Measurements from ENCODE around the gene CYP26C1. TPM values are rescaled to one million over a fixed set of nuclear protein-coding genes. Genes with fewer than 3 reads are reported as not detected.

Gene CYP26C1
- total RNA-seq, 3 donors from 2014 or later = 0.09 to 0.14 TPM; not detected in 1

- ATAC-seq = no peak
- Histone ChIP-seq H3K4me1 (ENCODE audit: low read depth) (peaks cover 46% of the 10 kb centered on the region), H3K9me3 (no peaks in the 10 kb centered on the region), H3K36me3 (ENCODE audit: low read depth) (no peaks in the 10 kb centered on the region), H3K4me3 (no peak overlapping the region)
- TF ChIP-seq CTCF (IDR thresholded peaks at IDR 0.05) = no peak
- intact Hi-C loops (cut with DNase I, micrococcal nuclease) = loop anchor here in 1 of 2 donors (10.0 kb wide), 1 partner anchor 284 kb away; no protein-coding TSS in a partner anchor
- no peak for DNase-seq
These were observed 10.0 kb downstream of the CYP26C1 start for GRCh38 chr10:93070378-93071176.

DNA sequence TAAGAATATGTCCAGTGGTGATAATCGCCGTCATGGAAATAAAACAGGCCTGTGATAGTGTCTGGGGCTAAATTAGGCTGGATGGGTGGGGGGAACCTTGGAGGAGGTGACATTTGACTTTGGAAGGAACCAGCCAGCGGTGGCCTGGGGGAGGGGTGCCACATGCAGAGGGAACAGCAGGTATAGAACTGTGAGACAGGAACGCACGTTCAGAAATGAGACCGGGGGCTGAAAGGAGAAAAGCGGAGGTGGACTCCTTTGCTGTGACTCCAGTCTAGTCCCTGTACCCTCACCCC lies 10.5 kb downstream of the CYP26C1 start:
- no peak for DNase-seq
- Histone ChIP-seq H3K36me3 (ENCODE audit: low read depth) (no peaks in the 10 kb centered on the region), H3K4me1 (ENCODE audit: low read depth) (peaks cover 46% of the 10 kb centered on the region), H3K4me3 (no peak overlapping the region), H3K9me3 (no peaks in the 10 kb centered on the region)
- TF ChIP-seq CTCF (IDR thresholded peaks at IDR 0.05) = no peak
- intact Hi-C loops (cut with DNase I, micrococcal nuclease) = loop anchor here in 1 of 2 donors (10.0 kb wide), 1 partner anchor 284 kb away; no protein-coding TSS in a partner anchor
- ATAC-seq = no peak

GRCh38 chr10:93071674-93072224 lies 11.2 kb downstream of the CYP26C1 start:
- ATAC-seq = peak; percentile 69
- Histone ChIP-seq H3K4me3 (no peak overlapping the region), H3K9me3 (no peaks in the 10 kb centered on the region), H3K4me1 (ENCODE audit: low read depth) (peaks cover 46% of the 10 kb centered on the region), H3K36me3 (ENCODE audit: low read depth) (no peaks in the 10 kb centered on the region)
- intact Hi-C loops (cut with DNase I, micrococcal nuclease) = loop anchor here in 1 of 2 donors (10.0 kb wide), 1 partner anchor 283 kb away; no protein-coding TSS in a partner anchor
- TF ChIP-seq CTCF (IDR thresholded peaks at IDR 0.05) = no peak
- peak; percentile 39 to 52 (median 45) for DNase-seq

- Histone ChIP-seq H3K36me3 (ENCODE audit: low read depth) (no peaks in the 10 kb centered on the region), H3K4me1 (ENCODE audit: low read depth) (peaks cover 46% of the 10 kb centered on the region), H3K4me3 (no peak overlapping the region), H3K9me3 (no peaks in the 10 kb centered on the region)
- intact Hi-C loops (cut with DNase I, micrococcal nuclease) = loop anchor here in 1 of 2 donors (10.0 kb wide), 1 partner anchor 283 kb away; no protein-coding TSS in a partner anchor
- ATAC-seq (peak; percentile 67), DNase-seq (peak in 2 of 3 donors; percentile 31 to 48)
- no peak for TF ChIP-seq CTCF (IDR thresholded peaks at IDR 0.05)
These were observed 11.7 kb downstream of the CYP26C1 start for GRCh38 chr10:93072225-93072712.

DNA sequence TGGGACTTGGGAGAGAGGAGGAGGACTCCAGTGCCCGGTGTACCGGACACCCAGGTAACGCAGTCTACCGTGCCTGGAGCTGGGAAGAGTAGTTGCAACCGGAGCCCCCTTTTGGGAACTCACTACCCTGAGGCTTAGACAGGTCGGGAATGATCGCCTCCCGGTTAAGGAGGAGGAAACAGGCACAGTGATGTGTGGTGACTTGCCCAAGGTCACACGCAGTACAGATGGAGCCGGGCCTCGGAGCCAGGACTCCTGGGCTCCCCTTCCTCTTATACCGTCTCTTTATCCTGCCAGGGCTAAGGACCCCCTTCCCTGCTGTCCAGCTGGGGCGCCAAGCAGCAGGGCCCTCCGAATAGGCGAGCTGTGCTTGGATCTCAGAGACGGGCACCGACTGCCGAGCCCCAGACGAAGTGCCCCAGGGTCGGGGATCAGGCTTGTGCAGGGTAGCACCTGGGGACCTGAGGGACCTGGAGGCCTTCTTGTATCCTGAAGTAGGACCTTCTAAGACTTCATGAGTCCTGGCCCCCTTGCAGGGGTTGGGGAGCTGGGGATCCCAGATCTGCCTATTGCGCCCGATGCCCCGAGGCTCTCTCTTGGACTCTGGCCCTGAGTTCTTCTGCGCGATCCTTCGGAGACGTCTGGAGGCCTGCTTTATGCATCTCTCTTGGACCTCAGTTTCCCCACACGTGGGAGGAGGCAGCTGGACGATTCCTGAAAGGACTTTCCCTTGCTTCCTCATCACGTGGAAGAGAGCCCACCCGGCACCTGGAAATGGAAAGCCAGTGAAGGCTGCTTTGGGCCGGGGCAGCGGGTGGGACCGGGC lies 12.3 kb downstream of the CYP26C1 start:
- TF ChIP-seq CTCF (IDR thresholded peaks at IDR 0.05) = no peak
- ATAC-seq (no peak), DNase-seq (no peak)
- no peak overlapping the region for H3K4me3 ChIP-seq
- H3K36me3 ChIP-seq (ENCODE audit: low read depth) = no peaks in the 10 kb centered on the region
- intact Hi-C loops (cut with DNase I, micrococcal nuclease) = loop anchor here in 1 of 2 donors (10.0 kb wide), 1 partner anchor 282 kb away; no protein-coding TSS in a partner anchor
- H3K9me3 ChIP-seq = no peaks in the 10 kb centered on the region
- H3K4me1 ChIP-seq (ENCODE audit: low read depth) = peaks cover 46% of the 10 kb centered on the region

All from mucosa of descending colon (tissue), 3 donors.